NB4 (cell line): ENCODE data around the gene ECHDC3.
A peak's percentile ranks its signal among the peaks of the same experiment; 100 is the strongest.

Experiments
- DNase-seq: peaks from one replicate; pipeline ENCODE4 v3.0.0; 2010; ENCODE audit warnings: low read depth
- H3K4me3 ChIP-seq: one replicate; pipeline ENCODE4 v1.5.1; 2011; ENCODE audit warnings: mild to moderate bottlenecking, low read depth, low read length, moderate library complexity
- MYC ChIP-seq: IDR thresholded peaks from 2 replicates; pipeline ENCODE4 v1.6.1; 2011; ENCODE audit warnings: low read depth, low read length
- POLR2A ChIP-seq: IDR thresholded peaks from 2 replicates; pipeline ENCODE4 v1.6.1; 2011; ENCODE audit warnings: mild to moderate bottlenecking; ENCODE audit not compliant: insufficient read length; ENCODE audit errors: extremely low read depth
- TF ChIP-seq, protein P1 (sequence below): IDR thresholded peaks from 2 replicates; pipeline ENCODE4 v1.6.1; 2011; ENCODE audit warnings: low read depth, low read length
- TF ChIP-seq, protein P2 (sequence below): IDR thresholded peaks from one replicate; pipeline ENCODE4 v1.5.1; 2012; ENCODE audit warnings: low read depth, low read length

The ECHDC3 gene

DNA sequence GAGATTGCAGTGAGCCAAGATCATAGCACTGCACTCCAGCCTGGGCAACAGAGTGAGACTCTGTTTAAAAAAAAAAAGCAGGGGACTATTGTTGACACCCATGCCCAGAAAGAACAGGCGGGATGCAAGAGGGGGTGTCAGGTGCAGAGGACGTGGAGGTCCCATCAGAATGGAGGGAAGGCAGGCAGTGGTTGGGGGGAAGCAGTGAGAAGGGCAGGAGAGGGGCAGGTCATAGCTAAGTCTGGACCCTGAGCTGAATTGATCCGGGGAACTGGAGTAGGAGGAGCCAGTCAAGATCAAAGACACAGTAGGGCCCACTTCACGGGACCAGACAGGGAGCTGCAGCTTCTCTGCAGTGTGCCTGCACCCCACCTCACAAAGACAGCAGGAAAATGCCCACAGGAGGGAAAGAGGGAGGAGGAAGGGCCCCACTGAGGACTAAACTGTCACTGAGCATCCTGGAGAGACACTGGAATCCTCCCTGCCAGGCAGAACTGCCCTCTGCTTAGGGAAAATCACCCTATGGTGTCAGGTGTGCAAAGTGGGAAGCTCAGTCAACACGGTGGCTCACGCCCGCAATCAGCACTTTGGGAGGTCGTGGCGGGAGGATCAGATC, 27.3 kb upstream of the ECHDC3 start:
- DNase-seq = no peak
- H3K4me3 ChIP-seq = no peak overlapping the region
- TF ChIP-seq, protein P1, sequence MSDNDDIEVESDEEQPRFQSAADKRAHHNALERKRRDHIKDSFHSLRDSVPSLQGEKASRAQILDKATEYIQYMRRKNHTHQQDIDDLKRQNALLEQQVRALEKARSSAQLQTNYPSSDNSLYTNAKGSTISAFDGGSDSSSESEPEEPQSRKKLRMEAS = no peak
- TF ChIP-seq, protein P2, sequence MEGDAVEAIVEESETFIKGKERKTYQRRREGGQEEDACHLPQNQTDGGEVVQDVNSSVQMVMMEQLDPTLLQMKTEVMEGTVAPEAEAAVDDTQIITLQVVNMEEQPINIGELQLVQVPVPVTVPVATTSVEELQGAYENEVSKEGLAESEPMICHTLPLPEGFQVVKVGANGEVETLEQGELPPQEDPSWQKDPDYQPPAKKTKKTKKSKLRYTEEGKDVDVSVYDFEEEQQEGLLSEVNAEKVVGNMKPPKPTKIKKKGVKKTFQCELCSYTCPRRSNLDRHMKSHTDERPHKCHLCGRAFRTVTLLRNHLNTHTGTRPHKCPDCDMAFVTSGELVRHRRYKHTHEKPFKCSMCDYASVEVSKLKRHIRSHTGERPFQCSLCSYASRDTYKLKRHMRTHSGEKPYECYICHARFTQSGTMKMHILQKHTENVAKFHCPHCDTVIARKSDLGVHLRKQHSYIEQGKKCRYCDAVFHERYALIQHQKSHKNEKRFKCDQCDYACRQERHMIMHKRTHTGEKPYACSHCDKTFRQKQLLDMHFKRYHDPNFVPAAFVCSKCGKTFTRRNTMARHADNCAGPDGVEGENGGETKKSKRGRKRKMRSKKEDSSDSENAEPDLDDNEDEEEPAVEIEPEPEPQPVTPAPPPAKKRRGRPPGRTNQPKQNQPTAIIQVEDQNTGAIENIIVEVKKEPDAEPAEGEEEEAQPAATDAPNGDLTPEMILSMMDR = no peak
- TF ChIP-seq MYC (no peak), POLR2A (no peak)

DNA sequence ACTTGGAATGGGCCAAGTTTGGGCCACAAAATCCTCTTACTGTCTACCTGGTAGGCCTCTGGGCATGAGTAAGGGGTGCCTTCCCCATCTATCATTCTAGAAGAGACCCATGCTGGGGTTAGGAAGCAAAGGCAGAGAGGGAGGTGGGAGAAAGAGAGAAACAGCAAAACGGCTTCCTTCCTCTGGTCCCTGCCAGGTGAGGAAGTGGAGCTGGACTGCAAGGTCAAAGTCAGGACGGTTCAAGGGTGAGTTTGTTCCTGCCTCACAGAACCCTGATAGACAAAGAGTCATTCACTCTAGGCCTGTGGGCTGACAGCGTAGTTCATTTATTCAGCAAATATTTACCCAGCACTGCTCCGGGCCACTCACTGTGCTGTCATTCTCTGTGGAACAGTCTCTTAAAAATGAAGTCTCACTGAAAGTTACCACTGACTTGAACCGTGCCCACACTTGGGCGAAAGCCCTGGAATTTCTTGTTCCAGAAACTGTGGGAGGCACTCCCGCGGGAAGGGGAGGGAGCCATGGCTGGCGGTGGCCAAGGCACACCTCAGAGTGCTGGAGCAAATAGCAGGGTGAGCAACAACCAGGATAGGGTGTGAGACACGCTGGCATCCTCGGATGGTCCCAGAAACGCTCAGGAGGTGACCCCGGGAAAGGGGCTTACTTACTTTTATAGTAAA, 26.2 kb upstream of the ECHDC3 start:
- no peak overlapping the region for H3K4me3 ChIP-seq
- no peak for DNase-seq
- TF ChIP-seq, protein P2 = no peak
- TF ChIP-seq POLR2A (no peak), MYC (no peak)
- TF ChIP-seq, protein P1 = no peak

DNA sequence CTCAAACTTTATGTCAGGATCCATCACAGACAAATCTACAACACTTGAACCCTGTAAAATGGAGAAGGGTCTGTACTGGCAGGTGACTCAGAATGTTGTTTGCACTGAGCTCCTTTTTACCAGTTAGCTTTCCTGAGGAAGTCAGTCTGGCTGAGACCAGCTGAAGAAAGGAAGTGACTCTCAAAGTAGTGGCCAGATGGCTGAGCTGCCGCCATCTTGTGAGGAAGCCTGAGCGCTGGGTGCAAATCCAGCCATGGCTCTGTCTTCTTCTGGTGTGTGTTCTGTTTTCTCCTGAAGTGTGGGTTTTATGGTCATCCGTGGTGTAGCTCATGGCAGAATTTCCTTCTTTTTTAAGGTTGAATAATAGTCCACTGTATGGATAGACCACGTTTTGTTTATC, 25.5 kb upstream of the ECHDC3 start:
- DNase-seq = peak; percentile 4
- TF ChIP-seq MYC (no peak), POLR2A (no peak)
- TF ChIP-seq, protein P1 = no peak
- TF ChIP-seq, protein P2 = no peak
- no peak overlapping the region for H3K4me3 ChIP-seq

DNA sequence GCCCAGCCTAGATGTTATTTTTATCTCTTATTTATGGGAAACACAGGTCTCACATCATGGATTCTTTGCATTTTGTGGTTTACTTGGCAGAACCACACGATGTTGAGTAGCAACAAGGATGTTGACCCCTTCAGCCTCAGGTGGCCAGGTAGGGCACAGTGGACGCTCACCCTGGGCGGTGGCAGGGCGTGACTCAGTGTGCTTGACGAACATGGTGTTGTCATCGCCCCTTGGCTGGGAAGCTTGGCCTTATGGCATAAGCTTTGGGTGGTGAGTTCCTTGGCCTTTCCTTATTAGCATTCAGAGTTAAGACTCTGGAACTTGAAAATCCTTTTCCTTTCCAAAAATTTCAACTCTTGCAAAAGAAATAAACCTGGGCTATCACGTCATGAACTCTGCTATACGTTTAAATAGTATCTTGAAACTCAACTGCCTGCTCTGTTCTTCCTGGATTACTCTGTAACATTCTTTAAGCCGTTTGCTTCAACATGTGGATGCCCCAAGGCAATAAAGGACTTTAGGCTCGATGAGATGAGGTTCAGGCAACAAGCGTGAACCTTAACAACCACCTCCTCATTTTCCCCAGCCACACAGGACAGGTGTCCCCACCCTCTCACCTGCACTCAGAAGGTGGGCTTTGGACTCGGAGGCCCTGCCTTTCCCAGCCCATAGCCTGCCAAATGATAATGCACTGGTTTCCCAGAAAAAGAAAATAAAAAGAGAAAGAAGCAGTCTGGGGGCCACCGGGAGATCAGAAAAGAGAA, 22.5 kb upstream of the ECHDC3 start:
- H3K4me3 ChIP-seq = no peak overlapping the region
- DNase-seq = no peak
- TF ChIP-seq, protein P2 = no peak
- TF ChIP-seq POLR2A (no peak), MYC (no peak)
- TF ChIP-seq, protein P1 = no peak

DNA sequence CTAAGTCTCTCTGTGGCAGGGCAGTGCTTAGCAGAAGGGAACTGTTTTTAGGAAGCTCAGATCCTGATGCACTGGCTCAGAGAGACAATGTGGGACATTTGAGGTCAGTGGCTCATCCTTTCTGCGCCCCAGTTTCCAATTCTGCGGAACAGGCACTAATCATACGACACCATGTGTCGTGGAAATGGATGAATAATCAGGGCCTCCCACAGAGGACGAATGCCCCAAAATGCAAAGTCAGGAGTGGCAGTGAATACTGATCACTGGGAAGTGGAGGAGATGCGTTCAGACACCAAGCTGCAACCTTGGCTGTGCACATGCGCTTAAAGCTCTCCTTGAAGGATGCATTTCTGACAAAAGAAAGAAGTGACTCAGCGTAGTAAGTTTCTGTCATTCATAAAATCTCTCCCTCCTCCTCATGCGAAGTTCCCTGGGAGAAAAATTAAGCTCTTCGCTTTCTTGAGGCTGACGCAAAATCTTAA, 21.9 kb upstream of the ECHDC3 start:
- TF ChIP-seq, protein P1 = no peak
- no peak overlapping the region for H3K4me3 ChIP-seq
- no peak for DNase-seq

DNA sequence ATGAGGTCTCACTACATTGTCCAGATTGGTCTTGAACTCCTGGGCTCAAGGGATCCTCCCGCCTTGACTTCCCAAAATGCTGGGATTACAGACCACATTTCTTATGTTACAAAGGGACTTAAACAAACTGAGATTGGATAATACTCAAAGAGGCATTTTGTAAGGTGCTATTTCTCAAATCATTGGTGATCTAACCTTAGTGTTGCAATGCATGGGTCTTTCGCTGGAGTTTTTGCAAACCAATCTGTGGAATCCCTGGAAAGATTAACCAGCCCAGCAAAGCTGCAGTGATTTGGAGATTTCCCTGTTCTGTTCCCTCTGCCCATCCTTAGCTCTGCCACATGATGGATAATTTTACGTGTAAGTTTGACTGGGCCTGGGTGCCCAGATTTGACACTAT, 20.4 kb upstream of the ECHDC3 start:
- no peak for DNase-seq
- TF ChIP-seq, protein P2 = no peak
- TF ChIP-seq POLR2A = no peak
- TF ChIP-seq MYC = no peak

More for the DNA sequence above, 20.4 kb upstream of the ECHDC3 start:
- no peak overlapping the region for H3K4me3 ChIP-seq
